Type B pancreatic cell (in vitro differentiated cells): ENCODE data around the gene CAPS2. TPM values are rescaled to one million over a fixed set of nuclear protein-coding genes. Genes with fewer than 3 reads are reported as not detected.
A peak's percentile ranks its signal among the peaks of the same experiment; 100 is the strongest.

Experiments
- DNase-seq: peaks from one replicate; pipeline ENCODE4 v3.0.0; 2021; ENCODE audit warnings: mixed read lengths; ENCODE audit not compliant: unreplicated experiment; ENCODE audit errors: extremely low spot score
- H3K27ac Mint-ChIP-seq: 2 replicates; pipeline ENCODE4 v1.8.0; 2021; ENCODE audit warnings: mild to moderate bottlenecking, mixed read lengths
- H3K27me3 Mint-ChIP-seq: 2 replicates; pipeline ENCODE4 v1.8.0; 2021; ENCODE audit warnings: mixed read lengths
- H3K36me3 Mint-ChIP-seq: 2 replicates; pipeline ENCODE4 v1.8.0; 2021; ENCODE audit warnings: mixed read lengths
- H3K4me1 Mint-ChIP-seq: one replicate; pipeline ENCODE4 v1.8.0; 2021; ENCODE audit warnings: mixed read lengths; ENCODE audit not compliant: unreplicated experiment
- H3K4me3 Mint-ChIP-seq: 2 replicates; pipeline ENCODE4 v1.8.0; 2021; ENCODE audit warnings: mild to moderate bottlenecking, mixed read lengths
- H3K9me3 Mint-ChIP-seq: 2 replicates; pipeline ENCODE4 v1.8.0; 2021; ENCODE audit warnings: mixed read lengths
- total RNA-seq: library from RNA; stranded (reverse); gene quantifications from 2 replicates; pipeline ENCODE4 v1.2.1, GENCODE V29; 2021; ENCODE audit warnings: low replicate concordance
- TF ChIP-seq, protein P1 (sequence below): fragments of 200-600 bp; sonication (generic); conservative IDR thresholded peaks from 2 replicates; pipeline ENCODE4 v1.5.0; 2021; ENCODE audit warnings: antibody characterized with exemption, mild to moderate bottlenecking

CAPS2 gene
- total RNA-seq, 1 donor from 2014 or later: 7.3 TPM

DNA sequence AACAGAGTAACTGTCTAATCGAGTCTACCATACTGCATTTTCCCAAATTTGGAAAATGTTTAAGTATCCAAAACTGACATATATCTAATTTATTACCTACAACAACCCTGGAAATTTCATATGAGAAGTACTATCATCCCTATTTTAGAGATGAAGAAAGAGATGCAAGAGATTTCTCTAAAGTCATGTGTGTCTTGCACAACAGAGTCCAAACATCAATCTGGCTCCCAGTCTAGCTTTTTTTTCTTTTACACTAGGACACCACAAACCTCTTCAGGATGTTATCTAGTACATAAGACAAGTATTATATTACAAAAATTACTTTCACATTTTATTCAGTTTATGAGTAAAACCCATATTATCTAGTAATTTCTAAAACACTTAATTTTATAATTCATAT, 39.1 kb downstream of the CAPS2 start:
- Mint-ChIP-seq H3K27me3 (no peaks in the 10 kb centered on the region), H3K4me3 (no peak overlapping the region), H3K36me3 (no peaks in the 10 kb centered on the region), H3K4me1 (peaks cover 12% of the 10 kb centered on the region), H3K27ac (no peak overlapping the region), H3K9me3 (no peaks in the 10 kb centered on the region)
- DNase-seq: no peak
- TF ChIP-seq, protein P1, sequence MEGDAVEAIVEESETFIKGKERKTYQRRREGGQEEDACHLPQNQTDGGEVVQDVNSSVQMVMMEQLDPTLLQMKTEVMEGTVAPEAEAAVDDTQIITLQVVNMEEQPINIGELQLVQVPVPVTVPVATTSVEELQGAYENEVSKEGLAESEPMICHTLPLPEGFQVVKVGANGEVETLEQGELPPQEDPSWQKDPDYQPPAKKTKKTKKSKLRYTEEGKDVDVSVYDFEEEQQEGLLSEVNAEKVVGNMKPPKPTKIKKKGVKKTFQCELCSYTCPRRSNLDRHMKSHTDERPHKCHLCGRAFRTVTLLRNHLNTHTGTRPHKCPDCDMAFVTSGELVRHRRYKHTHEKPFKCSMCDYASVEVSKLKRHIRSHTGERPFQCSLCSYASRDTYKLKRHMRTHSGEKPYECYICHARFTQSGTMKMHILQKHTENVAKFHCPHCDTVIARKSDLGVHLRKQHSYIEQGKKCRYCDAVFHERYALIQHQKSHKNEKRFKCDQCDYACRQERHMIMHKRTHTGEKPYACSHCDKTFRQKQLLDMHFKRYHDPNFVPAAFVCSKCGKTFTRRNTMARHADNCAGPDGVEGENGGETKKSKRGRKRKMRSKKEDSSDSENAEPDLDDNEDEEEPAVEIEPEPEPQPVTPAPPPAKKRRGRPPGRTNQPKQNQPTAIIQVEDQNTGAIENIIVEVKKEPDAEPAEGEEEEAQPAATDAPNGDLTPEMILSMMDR: no peak

DNA sequence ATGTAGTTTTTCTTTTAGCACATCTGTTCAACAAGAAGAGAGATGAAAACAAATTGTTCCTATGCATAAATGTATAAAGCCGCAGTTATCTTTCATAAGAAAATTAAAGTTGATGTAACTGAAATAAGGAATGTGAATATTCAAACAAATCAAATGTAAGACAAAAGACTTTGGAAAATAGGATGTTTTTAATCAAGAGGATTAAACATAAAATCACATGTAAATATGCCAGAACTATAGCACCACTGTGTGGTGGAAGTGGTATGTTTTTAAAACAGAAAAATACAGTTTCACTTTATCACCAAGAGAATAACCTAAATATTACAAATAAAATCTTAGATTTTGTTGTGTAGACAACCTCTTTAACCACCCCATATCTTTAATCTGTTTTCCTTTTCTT, 40.4 kb downstream of the CAPS2 start:
- Mint-ChIP-seq H3K9me3 (no peaks in the 10 kb centered on the region), H3K4me1 (peaks cover 12% of the 10 kb centered on the region), H3K27me3 (no peaks in the 10 kb centered on the region), H3K4me3 (no peak overlapping the region), H3K36me3 (no peaks in the 10 kb centered on the region), H3K27ac (no peak overlapping the region)
- TF ChIP-seq, protein P1: peak; percentile 63
- DNase-seq: no peak

DNA sequence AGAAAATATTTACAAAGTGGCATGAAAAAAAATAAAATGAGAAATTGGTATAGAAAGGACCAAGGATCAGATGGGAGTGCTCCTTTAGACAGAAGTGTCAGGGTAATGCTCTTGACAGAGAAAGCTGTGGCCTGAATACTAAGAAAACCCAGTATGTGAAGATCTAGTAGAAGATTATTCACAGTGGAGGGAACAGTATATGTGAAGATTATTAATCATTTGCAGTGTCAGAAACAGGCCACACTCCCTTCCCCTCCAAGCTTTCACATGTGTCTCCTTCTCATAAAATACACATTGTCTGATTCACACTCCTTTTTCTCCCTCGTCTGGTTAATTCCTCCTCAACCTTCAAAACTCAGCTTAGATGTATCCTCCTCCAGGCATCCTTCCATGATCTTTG, 41.3 kb downstream of the CAPS2 start:
- DNase-seq: no peak
- Mint-ChIP-seq H3K9me3 (no peaks in the 10 kb centered on the region), H3K27ac (peak overlapping the region; percentile 5), H3K4me3 (no peak overlapping the region), H3K36me3 (no peaks in the 10 kb centered on the region), H3K27me3 (no peaks in the 10 kb centered on the region), H3K4me1 (peaks cover 12% of the 10 kb centered on the region)
- TF ChIP-seq, protein P1: no peak

DNA sequence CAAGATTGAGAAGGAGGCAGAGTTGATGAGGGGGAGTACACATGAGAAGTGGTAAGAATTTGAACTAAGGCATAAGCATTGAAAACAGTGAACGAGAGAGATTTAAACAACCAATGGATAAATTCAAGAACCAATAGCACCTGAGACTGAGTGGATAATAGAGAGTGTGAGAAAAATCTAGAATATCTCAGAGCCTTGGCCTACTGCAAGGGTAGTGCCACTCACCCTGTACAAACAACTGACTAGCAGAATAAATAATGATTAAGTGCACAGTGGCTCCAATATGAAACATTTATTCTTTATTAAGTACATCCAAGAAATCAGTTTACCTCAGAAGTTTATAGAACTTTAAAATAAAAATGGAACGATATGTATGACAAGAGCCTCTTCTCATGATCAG, 54.4 kb downstream of the CAPS2 start:
- no peaks in the 10 kb centered on the region for H3K36me3 Mint-ChIP-seq

DNA sequence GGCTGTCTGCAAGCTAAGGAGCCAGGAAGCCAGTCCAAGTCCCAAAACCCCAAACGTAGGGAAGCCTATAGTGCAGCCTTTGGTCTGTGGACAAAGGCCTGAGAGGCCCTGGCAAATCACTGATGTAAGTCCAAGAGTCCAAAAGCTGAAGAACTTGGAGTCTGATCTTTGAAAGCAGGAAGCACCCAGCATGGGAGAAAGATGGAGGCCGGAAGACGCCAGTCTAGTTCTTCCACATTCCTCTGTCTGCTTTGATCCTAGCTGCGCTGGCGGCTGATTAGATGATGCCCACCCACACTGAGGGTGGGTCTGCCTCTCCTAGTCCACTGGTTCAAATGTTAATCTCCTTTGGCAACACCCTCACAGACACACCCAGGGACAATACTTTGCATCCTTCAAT, 58.5 kb downstream of the CAPS2 start:
- H3K36me3 Mint-ChIP-seq: no peaks in the 10 kb centered on the region
- H3K4me1 Mint-ChIP-seq: no peaks in the 10 kb centered on the region
- DNase-seq: no peak
- H3K27me3 Mint-ChIP-seq: no peaks in the 10 kb centered on the region
- peak overlapping the region; percentile 16 for H3K4me3 Mint-ChIP-seq
- H3K27ac Mint-ChIP-seq: peak overlapping the region; percentile 78
- H3K9me3 Mint-ChIP-seq: peaks cover 5% of the 10 kb centered on the region
- TF ChIP-seq, protein P1: no peak

More for the DNA sequence above, 54.4 kb downstream of the CAPS2 start:
- Mint-ChIP-seq H3K4me1 (no peaks in the 10 kb centered on the region), H3K4me3 (no peak overlapping the region), H3K27ac (no peak overlapping the region), H3K9me3 (no peaks in the 10 kb centered on the region), H3K27me3 (no peaks in the 10 kb centered on the region)
- no peak for DNase-seq
- TF ChIP-seq, protein P1: no peak

DNA sequence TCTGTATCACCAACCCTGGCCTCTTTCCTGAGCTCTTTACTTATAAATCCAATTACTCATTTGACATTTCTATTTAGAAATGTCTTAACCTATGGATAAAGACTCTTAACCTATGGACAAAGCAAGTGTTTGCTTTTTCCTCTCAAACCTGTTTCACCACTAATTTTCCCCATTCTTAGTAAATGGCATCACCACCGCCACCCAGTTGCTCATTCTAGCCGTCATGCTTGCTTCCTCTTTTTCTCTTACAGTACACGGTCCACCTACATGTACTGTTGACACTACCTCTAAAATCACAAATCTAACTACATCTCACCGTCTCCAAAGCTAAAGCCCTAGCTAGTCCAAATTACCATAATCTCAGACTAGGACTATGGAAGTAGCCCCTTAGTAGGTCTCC, 60.0 kb downstream of the CAPS2 start:
- no peak for DNase-seq
- Mint-ChIP-seq H3K27me3 (no peaks in the 10 kb centered on the region), H3K4me1 (no peaks in the 10 kb centered on the region), H3K9me3 (peaks cover 10% of the 10 kb centered on the region), H3K4me3 (peak overlapping the region; percentile 3), H3K27ac (peak overlapping the region; percentile 76), H3K36me3 (no peaks in the 10 kb centered on the region)
- TF ChIP-seq, protein P1: no peak
